HEK293 (cell line): Measurements from ENCODE around the gene RANGAP1.

Source experiments
- CTCF ChIA-PET: fragments of 350-600 bp; formaldehyde crosslinking; extraction: SDS; loops from one replicate; lab custom pipeline; 2021; ENCODE audit warnings: antibody characterized with exemption; lab: Yijun Ruan, JAX
- POLR2A ChIA-PET: fragments of 300-600 bp; formaldehyde crosslinking; extraction: SDS; loops from one replicate; lab custom pipeline; 2020; ENCODE audit warnings: antibody characterized with exemption, inconsistent platforms; lab: Yijun Ruan, JAX
- H3K27ac ChIP-seq: fragments of 200-500 bp; sonication (Bioruptor generic); 2 replicates; pipeline ENCODE4 v1.5.1; 2014; ENCODE audit warnings: low read depth, low read length, control low read depth, inconsistent platforms; ENCODE audit errors: extremely low read depth
- H3K36me3 ChIP-seq, 2 experiments: fragments of 200-500 bp in 1 of 2; sonication (Bioruptor generic) in 1 of 2; 1 replicate in 1 of 2; 2 replicates in 1 of 2; pipeline ENCODE4 v1.5.1; 2014 to 2017; ENCODE audit warnings: inconsistent platforms in 2 of 2, low read length in 2 of 2; ENCODE audit not compliant: control insufficient read depth in 2 of 2, insufficient read depth in 1 of 2
- H3K4me1 ChIP-seq: fragments of 200-500 bp; sonication (Bioruptor generic); 2 replicates; pipeline ENCODE4 v1.5.1; 2014; ENCODE audit warnings: mild to moderate bottlenecking, low read length, inconsistent platforms; ENCODE audit not compliant: control insufficient read depth, insufficient read depth
- H3K4me3 ChIP-seq: 2 replicates; pipeline ENCODE4 v1.5.1; 2011; ENCODE audit warnings: low read depth, mild to moderate bottlenecking, control low read depth, low read length, moderate library complexity
- H3K9me3 ChIP-seq: fragments of 200-500 bp; sonication (Bioruptor generic); 2 replicates; pipeline ENCODE4 v1.5.1; 2014; ENCODE audit warnings: low read depth, low read length, inconsistent platforms; ENCODE audit not compliant: control insufficient read depth, insufficient read depth
- AEBP2 ChIP-seq: fragments of 450-650 bp; formaldehyde crosslinking; IDR thresholded peaks from 2 replicates; pipeline ENCODE4 v1.5.1; 2016; ENCODE audit warnings: missing biosample characterization, missing genetic modification characterization, borderline replicate concordance
- HOXC10 ChIP-seq: sonication (generic); formaldehyde crosslinking; IDR thresholded peaks from 2 replicates; pipeline ENCODE4 v1.8.1; 2023; ENCODE audit warnings: mild to moderate bottlenecking, missing genetic modification reagents
- MYNN ChIP-seq: fragments of 450-650 bp; formaldehyde crosslinking; IDR thresholded peaks from 2 replicates; pipeline ENCODE4 v1.5.1; 2016; ENCODE audit warnings: missing biosample characterization, missing genetic modification characterization, borderline replicate concordance
- OSR2 ChIP-seq: fragments of 450-650 bp; formaldehyde crosslinking; IDR thresholded peaks from 2 replicates; pipeline ENCODE4 v1.5.1; 2016; ENCODE audit warnings: missing biosample characterization, missing genetic modification characterization
- OVOL3 ChIP-seq: fragments of 450-650 bp; formaldehyde crosslinking; IDR thresholded peaks from 2 replicates; pipeline ENCODE4 v1.5.1; 2016; ENCODE audit warnings: missing biosample characterization, missing genetic modification characterization
- ZBTB1 ChIP-seq: fragments of 450-650 bp; formaldehyde crosslinking; IDR thresholded peaks from 2 replicates; pipeline ENCODE4 v1.5.1; 2016; ENCODE audit warnings: missing biosample characterization, missing genetic modification characterization
- ZBTB49 ChIP-seq: fragments of 450-650 bp; formaldehyde crosslinking; IDR thresholded peaks from 2 replicates; pipeline ENCODE4 v1.5.1; 2016; ENCODE audit warnings: missing biosample characterization, missing genetic modification characterization, low read depth
- ZBTB8A ChIP-seq: fragments of 450-650 bp; formaldehyde crosslinking; IDR thresholded peaks from 2 replicates; pipeline ENCODE4 v1.5.1; 2016; ENCODE audit warnings: missing biosample characterization, missing genetic modification characterization
- ZFP41 ChIP-seq: fragments of 450-650 bp; formaldehyde crosslinking; IDR thresholded peaks from 2 replicates; pipeline ENCODE4 v1.5.1; 2016; ENCODE audit warnings: missing biosample characterization, missing genetic modification characterization, borderline replicate concordance
- ZNF24 ChIP-seq: fragments of 450-650 bp; formaldehyde crosslinking; IDR thresholded peaks from 2 replicates; pipeline ENCODE4 v1.5.1; 2016; ENCODE audit warnings: missing biosample characterization, missing genetic modification characterization
- ZNF280C ChIP-seq: fragments of 450-650 bp; formaldehyde crosslinking; IDR thresholded peaks from 2 replicates; pipeline ENCODE4 v1.5.1; 2016; ENCODE audit warnings: missing biosample characterization, missing genetic modification characterization
- ZNF302 ChIP-seq: fragments of 450-650 bp; formaldehyde crosslinking; IDR thresholded peaks from 2 replicates; pipeline ENCODE4 v1.5.1; 2016; ENCODE audit warnings: missing biosample characterization, missing genetic modification characterization, low read depth
- ZNF324 ChIP-seq: fragments of 450-650 bp; formaldehyde crosslinking; IDR thresholded peaks from 2 replicates; pipeline ENCODE4 v1.5.1; 2016; ENCODE audit warnings: missing biosample characterization, missing genetic modification characterization
- ZNF518A ChIP-seq: fragments of 450-650 bp; formaldehyde crosslinking; conservative IDR thresholded peaks from 2 replicates; pipeline ENCODE4 v1.5.1; 2016; ENCODE audit warnings: low read depth, missing biosample characterization, missing genetic modification characterization
- ZNF544 ChIP-seq: fragments of 450-650 bp; formaldehyde crosslinking; IDR thresholded peaks from 2 replicates; pipeline ENCODE4 v1.5.0; 2017; ENCODE audit warnings: missing biosample characterization, missing genetic modification characterization
- ZNF600 ChIP-seq: fragments of 450-650 bp; formaldehyde crosslinking; IDR thresholded peaks from 2 replicates; pipeline ENCODE4 v1.5.1; 2016; ENCODE audit warnings: missing biosample characterization, missing genetic modification characterization
- ZNF701 ChIP-seq: fragments of 450-650 bp; formaldehyde crosslinking; IDR thresholded peaks from 2 replicates; pipeline ENCODE4 v1.5.1; 2016; ENCODE audit warnings: missing biosample characterization, missing genetic modification characterization
- ZNF830 ChIP-seq: fragments of 450-650 bp; IDR thresholded peaks from 2 replicates; pipeline ENCODE4 v1.5.0; 2018; ENCODE audit warnings: missing biosample characterization, missing genetic modification characterization, low read depth, mild to moderate bottlenecking, moderate library complexity
- ZSCAN5A ChIP-seq: fragments of 450-650 bp; formaldehyde crosslinking; IDR thresholded peaks from 2 replicates; pipeline ENCODE4 v1.5.1; 2016; ENCODE audit warnings: missing biosample characterization, missing genetic modification characterization

Gene RANGAP1

DNA sequence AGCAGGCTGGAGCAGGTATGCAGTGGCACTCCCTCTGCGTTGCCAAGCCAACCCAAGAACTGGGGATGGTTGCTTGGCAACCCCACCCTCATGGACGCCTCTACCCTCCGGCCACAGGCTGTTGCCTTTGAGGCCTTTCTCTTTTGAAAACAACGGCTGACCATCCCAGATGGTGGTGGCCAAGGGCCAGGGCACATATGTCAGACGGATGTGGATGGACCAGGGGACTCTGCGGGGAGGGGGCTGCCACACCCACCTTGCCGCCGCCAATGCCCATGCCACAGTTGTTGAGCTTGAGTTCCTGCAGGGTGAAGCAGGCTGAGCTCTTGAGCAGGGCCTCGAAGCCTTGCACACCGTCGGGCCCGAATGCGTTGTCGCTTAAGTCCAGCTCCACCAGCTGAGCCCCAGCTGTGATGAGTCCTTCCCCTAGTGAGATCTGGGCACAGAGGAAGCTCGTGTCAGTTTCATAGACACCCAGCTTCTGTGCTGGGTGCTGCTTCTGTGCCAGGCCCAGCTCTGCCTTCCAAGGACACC, 21.5 kb downstream of the RANGAP1 start:
- TF ChIP-seq AEBP2 (no peak), MYNN (tag by site-specific recombination) (0 out of 2 replicates have a peak, but pooled peaks have one; percentile 33)
- H3K4me3 ChIP-seq, result no peak overlapping the region
- ChIA-PET CTCF (interaction anchor here (1.1 kb wide), 1 partner anchor 37 kb away, joined by 3 read pairs; the partner anchor contains the start of gene ZC3H7B), POLR2A (interaction anchor here (0.6 to 1.0 kb wide), 4 partner anchors 18 to 102 kb away, joined by 3 to 8 read pairs (median 4); partner anchors contain the start of gene ZC3H7B)
- peaks cover 67 to 96% of the 10 kb centered on the region in 2 experiments for H3K36me3 ChIP-seq
- H3K9me3 ChIP-seq, result no peaks in the 10 kb centered on the region
- H3K27ac ChIP-seq, result no peak overlapping the region
- H3K4me1 ChIP-seq, result no peaks in the 10 kb centered on the region

DNA sequence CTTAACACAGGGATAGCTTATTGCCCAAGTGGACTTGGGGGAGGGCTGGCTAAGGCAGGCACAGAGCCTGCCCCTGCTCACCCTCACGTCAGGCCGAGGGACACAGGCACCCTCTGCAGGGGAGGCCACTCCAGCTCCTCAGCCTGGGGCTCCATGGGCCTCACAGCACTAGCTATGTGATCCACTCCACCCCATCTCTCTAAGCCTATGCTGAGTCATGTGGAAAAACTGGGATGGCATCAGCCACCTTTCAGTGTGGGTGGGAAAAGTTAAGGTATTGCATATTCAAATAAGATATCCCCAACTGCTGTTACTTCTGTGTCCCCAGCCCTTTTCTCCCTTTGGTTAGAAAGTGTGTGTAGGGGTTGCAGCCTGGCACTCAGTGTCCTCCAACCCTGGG, 22.3 kb downstream of the RANGAP1 start:
- H3K9me3 ChIP-seq, result no peaks in the 10 kb centered on the region
- H3K4me3 ChIP-seq, result no peak overlapping the region
- no peak overlapping the region for H3K27ac ChIP-seq
- POLR2A ChIA-PET, result interaction anchor here (1.2 to 1.6 kb wide), 3 partner anchors 10 to 312 kb away, joined by 4 to 5 read pairs (median 5); partner anchors contain the start of gene RBX1
- peaks cover 60 to 96% of the 10 kb centered on the region in 2 experiments for H3K36me3 ChIP-seq
- TF ChIP-seq ZBTB1 (tag by site-specific recombination) (no peak), OSR2 (no peak), OVOL3 (no peak), ZSCAN5A (no peak), ZNF24 (no peak), ZNF600 (tag by site-specific recombination) (no peak), ZNF701 (tag by site-specific recombination) (no peak), ZBTB8A (tag by site-specific recombination) (no peak), ZNF518A (tag by site-specific recombination) (no peak), ZBTB49 (tag by site-specific recombination) (no peak), ZNF830 (tag by site-specific recombination) (no peak), ZNF544 (tag by site-specific recombination) (no peak), ZFP41 (no peak), ZNF324 (tag by site-specific recombination) (no peak), ZNF280C (tag by site-specific recombination) (no peak), ZNF302 (tag by site-specific recombination) (no peak), HOXC10 (no peak)
- H3K4me1 ChIP-seq, result no peaks in the 10 kb centered on the region
- CTCF ChIA-PET, result interaction anchor here (1.1 kb wide), 1 partner anchor 38 kb away, joined by 3 read pairs; the partner anchor contains the start of gene ZC3H7B
